MM.1S (cell line): ENCODE results near the gene CDC5L.

Source experiments
- DNase-seq: peaks from one replicate; pipeline ENCODE4 v3.0.0-alpha.2; 2015
- H2AFZ ChIP-seq: fragments of 300-600 bp; sonication (generic); 2 replicates; pipeline ENCODE4 v1.6.0; 2016; ENCODE audit warnings: antibody characterized with exemption, low read length
- H3F3A ChIP-seq: fragments of 300-600 bp; sonication (generic); 2 replicates; pipeline ENCODE4 v1.6.1; 2016; ENCODE audit warnings: mild to moderate bottlenecking, antibody characterized with exemption, low read length, moderate library complexity, mixed read lengths; ENCODE audit not compliant: insufficient read depth
- H3K27ac ChIP-seq: fragments of 300-600 bp; sonication (generic); 2 replicates; pipeline ENCODE4 v1.5.1; 2016; ENCODE audit warnings: mild to moderate bottlenecking, low read length
- H3K27me3 ChIP-seq: fragments of 300-600 bp; sonication (generic); replicated peaks from 2 replicates; pipeline ENCODE4 v1.6.0; 2016; ENCODE audit warnings: low read length; ENCODE audit not compliant: insufficient read depth
- H3K36me3 ChIP-seq: fragments of 300-600 bp; sonication (generic); replicated peaks from 2 replicates; pipeline ENCODE4 v1.6.1; 2016; ENCODE audit warnings: mild to moderate bottlenecking, low read length, mixed read lengths; ENCODE audit not compliant: insufficient read depth
- H3K4me1 ChIP-seq: fragments of 300-600 bp; sonication (generic); 2 replicates; pipeline ENCODE4 v1.6.1; 2016; ENCODE audit warnings: low read length, mixed read lengths
- H3K4me2 ChIP-seq: fragments of 300-600 bp; sonication (generic); 2 replicates; pipeline ENCODE4 v1.6.0; 2016; ENCODE audit warnings: low read depth, low read length
- H3K4me3 ChIP-seq: fragments of 300-600 bp; sonication (generic); 2 replicates; pipeline ENCODE4 v1.5.1; 2016; ENCODE audit warnings: low read length, mixed read lengths
- H3K79me2 ChIP-seq: fragments of 300-600 bp; sonication (generic); 2 replicates; pipeline ENCODE4 v1.6.1; 2016; ENCODE audit warnings: mixed run types, low read length, mixed read lengths
- H3K9ac ChIP-seq: fragments of 300-600 bp; sonication (generic); 2 replicates; pipeline ENCODE4 v1.6.1; 2016; ENCODE audit warnings: low read length, mixed read lengths
- H3K9me2 ChIP-seq: fragments of 300-600 bp; sonication (generic); replicated peaks from 2 replicates; pipeline ENCODE4 v1.6.1; 2016; ENCODE audit warnings: mild to moderate bottlenecking, low read length, mixed read lengths; ENCODE audit not compliant: insufficient read depth
- H3K9me3 ChIP-seq: fragments of 300-600 bp; sonication (generic); replicated peaks from 2 replicates; pipeline ENCODE4 v1.6.1; 2016; ENCODE audit warnings: mild to moderate bottlenecking, low read length, mixed read lengths; ENCODE audit not compliant: insufficient read depth
- H4K20me1 ChIP-seq: fragments of 300-600 bp; sonication (generic); 2 replicates; pipeline ENCODE4 v1.6.1; 2016; ENCODE audit warnings: mild to moderate bottlenecking, low read length, moderate library complexity, mixed read lengths; ENCODE audit not compliant: insufficient read depth
- CTCF ChIP-seq: fragments of 300-600 bp; sonication (generic); IDR thresholded peaks from 2 replicates; pipeline ENCODE4 v1.5.1; 2016; ENCODE audit warnings: antibody characterized with exemption, low read length, mixed read lengths
- EZH2 ChIP-seq: fragments of 300-600 bp; sonication (generic); optimal IDR thresholded peaks from 2 replicates; pipeline ENCODE3; 2017; ENCODE audit warnings: low read depth, mild to moderate bottlenecking, antibody characterized with exemption, low read length, mixed read lengths
- EZH2phosphoT487 ChIP-seq: fragments of 300-600 bp; sonication (generic); IDR thresholded peaks from 2 replicates; pipeline ENCODE4 v1.6.1; 2018; ENCODE audit warnings: antibody characterized with exemption, low read length

The CDC5L gene

GRCh38 chr6:44423306-44423705 is 35.8 kb downstream of the CDC5L start:
- H3K27me3 ChIP-seq, result no peaks in the 10 kb centered on the region
- H3K4me2 ChIP-seq, result no peak overlapping the region
- no peak overlapping the region for H3K9ac ChIP-seq
- H3K4me1 ChIP-seq, result no peaks in the 10 kb centered on the region
- H3K4me3 ChIP-seq, result no peak overlapping the region
- no peak for DNase-seq
- H3F3A ChIP-seq, result no peaks in the 10 kb centered on the region
- H2AFZ ChIP-seq, result no peak overlapping the region
- H3K36me3 ChIP-seq, result peaks cover 7% of the 10 kb centered on the region; the same call in 1 of the 2 replicates
- H4K20me1 ChIP-seq, result no peaks in the 10 kb centered on the region
- peaks cover 11% of the 10 kb centered on the region for H3K79me2 ChIP-seq
- H3K9me3 ChIP-seq, result no peaks in the 10 kb centered on the region
- no peaks in the 10 kb centered on the region for H3K9me2 ChIP-seq
- TF ChIP-seq EZH2 (no peak), EZH2phosphoT487 (no peak), CTCF (no peak)
- H3K27ac ChIP-seq, result no peak overlapping the region

- no peak overlapping the region for H3K4me3 ChIP-seq
- H3K9me2 ChIP-seq, result no peaks in the 10 kb centered on the region
- no peaks in the 10 kb centered on the region; the same call in 1 of the 2 replicates for H3K79me2 ChIP-seq
- DNase-seq, result no peak
- no peak overlapping the region for H2AFZ ChIP-seq
- TF ChIP-seq EZH2phosphoT487 (no peak), CTCF (no peak), EZH2 (no peak)
- peaks cover 5% of the 10 kb centered on the region for H3K4me1 ChIP-seq
- H3K27me3 ChIP-seq, result no peaks in the 10 kb centered on the region
- H3K9me3 ChIP-seq, result no peaks in the 10 kb centered on the region
- H3K36me3 ChIP-seq, result peaks cover 7% of the 10 kb centered on the region; the same call in 1 of the 2 replicates
- H3F3A ChIP-seq, result no peaks in the 10 kb centered on the region; the same call in 1 of the 2 replicates
- H3K9ac ChIP-seq, result no peak overlapping the region
- H3K4me2 ChIP-seq, result no peak overlapping the region
- no peak overlapping the region for H3K27ac ChIP-seq
- no peaks in the 10 kb centered on the region for H4K20me1 ChIP-seq
Measured at GRCh38 chr6:44425951-44426350, 38.4 kb downstream of the CDC5L start.

GRCh38 chr6:44428682-44429081 is 41.2 kb downstream of the CDC5L start:
- Histone ChIP-seq H3K27me3 (no peaks in the 10 kb centered on the region), H3K9me3 (no peaks in the 10 kb centered on the region), H3K79me2 (peaks cover 14% of the 10 kb centered on the region; the same call in 1 of the 2 replicates), H3K4me1 (peaks cover 5% of the 10 kb centered on the region), H3K27ac (no peak overlapping the region), H3F3A (no peaks in the 10 kb centered on the region; the same call in 1 of the 2 replicates), H3K4me3 (no peak overlapping the region), H3K4me2 (no peak overlapping the region), H3K9me2 (no peaks in the 10 kb centered on the region), H4K20me1 (peaks cover 9% of the 10 kb centered on the region; the same call in 1 of the 2 replicates), H3K9ac (no peak overlapping the region), H2AFZ (no peak overlapping the region), H3K36me3 (peaks cover 2% of the 10 kb centered on the region; the same call in 1 of the 2 replicates)
- TF ChIP-seq EZH2phosphoT487 (no peak), CTCF (no peak), EZH2 (no peak)
- no peak for DNase-seq
